ENCODE data around the gene PTH2. TPM values are rescaled to one million over a fixed set of nuclear protein-coding genes. Genes with fewer than 3 reads are reported as not detected.

The PTH2 gene
- total and polyA plus RNA-seq, 2 of the 8 experiments (the other 6 are each of a cell fraction or from before 2014, with no cell fraction given): not detected

GRCh38 chr19:49391581-49392399 lies 31.5 kb downstream of the PTH2 start:
- ChIA-PET CTCF (ENCODE audit: partially characterized antibody) (interaction anchor here (0.6 to 10.4 kb wide), 24 partner anchors 9 to 152 kb away, joined by 3 to 291 read pairs (median 6); partner anchors contain the start of genes GFY, PTH2 and SLC17A7), POLR2A (ENCODE audit: partially characterized antibody) (interaction anchor here (0.6 to 2.0 kb wide), 12 partner anchors 12 to 84 kb away, joined by 3 to 7 read pairs (median 4); no protein-coding TSS in a partner anchor)
- TF ChIP-seq CTCF (IDR thresholded peaks at IDR 0.05; ENCODE audit: control extremely low read depth in 1 of 3, insufficient read depth in 1 of 3, low read depth in 1 of 3, low read length in 3 of 3) (peak; percentile 92 to 98 (median 94)), YY1 (IDR thresholded peaks at IDR 0.05; ENCODE audit: low read depth, low read length) (peak; percentile 55; the same call in 1 of the 2 replicates), RAD21 (IDR thresholded peaks at IDR 0.05 in 1 of 2, conservative IDR thresholded peaks at IDR 0.05 in 1 of 2; ENCODE audit: low read depth in 2 of 2, low read length in 2 of 2) (peak; percentile 99), SIN3A (conservative IDR thresholded peaks at IDR 0.05 in 1 of 2, IDR thresholded peaks at IDR 0.05 in 1 of 2; ENCODE audit: low read depth in 1 of 2, low read length in 2 of 2) (peak in 1 of 2 experiments; percentile 82; a peak in 1 of 4 replicates), JUND (IDR thresholded peaks at IDR 0.05; ENCODE audit: low read length) (0 out of 2 replicates have a peak, but pooled peaks have one; percentile 35), ZNF274 (IDR thresholded peaks at IDR 0.05; ENCODE audit: borderline replicate concordance, extremely low read depth, low read length) (no peak)
- Histone ChIP-seq H3K4me1 (replicated peaks in 1 of 4; ENCODE audit: control insufficient read depth in 3 of 4, insufficient read depth in 4 of 4, low read length in 3 of 4) (peaks cover 0 to 8% (median 3%) of the 10 kb centered on the region in 4 experiments; a peak in 3 of 7 replicates), H3K9me3 (ENCODE audit: insufficient read depth in 2 of 2, low read depth in 1 of 2, low read length in 1 of 2) (no peaks in the 10 kb centered on the region), H3K79me1 (ENCODE audit: low read depth, low read length) (no peaks in the 10 kb centered on the region), H2BK15ac (ENCODE audit: low read length) (peak overlapping the region; percentile 100; the same call in 1 of the 2 replicates), H3K18ac (ENCODE audit: extremely low read depth, low read length) (no peak overlapping the region), H3K4ac (replicated peaks; ENCODE audit: insufficient read length, low read depth, low read length) (no peak overlapping the region), H4K8ac (ENCODE audit: extremely low read depth, insufficient read depth, low read length) (no peak overlapping the region), H3K27me3 (replicated peaks in 1 of 4; ENCODE audit: control insufficient read depth in 3 of 4, extremely low read depth in 1 of 4, insufficient read depth in 3 of 4, low read length in 3 of 4) (no peaks in the 10 kb centered on the region), H4K5ac (ENCODE audit: insufficient read length, low read depth, low read length) (no peak overlapping the region), H2BK120ac (replicated peaks; ENCODE audit: low read depth, low read length) (no peak overlapping the region), H3K56ac (replicated peaks; ENCODE audit: insufficient read length, low read depth, low read length) (no peak overlapping the region), H2AK5ac (ENCODE audit: low read depth, low read length) (no peak overlapping the region), H2BK20ac (ENCODE audit: low read length) (no peak overlapping the region), H4K20me1 (replicated peaks in 1 of 2; ENCODE audit: control insufficient read depth in 1 of 2, insufficient read depth in 2 of 2, low read length in 2 of 2) (no peaks in the 10 kb centered on the region), H3K36me3 (ENCODE audit: control insufficient read depth in 2 of 4, insufficient read depth in 4 of 4, low read length in 3 of 4) (no peaks in the 10 kb centered on the region), H4K91ac (replicated peaks; ENCODE audit: insufficient read length, low read length) (no peak overlapping the region), H3K4me2 (ENCODE audit: insufficient read depth in 1 of 2, low read depth in 2 of 2, low read length in 2 of 2) (no peak overlapping the region), H3K79me2 (ENCODE audit: control insufficient read depth in 1 of 2, insufficient read depth in 2 of 2, low read length in 2 of 2) (no peaks in the 10 kb centered on the region), H3K9ac (replicated peaks in 1 of 4; ENCODE audit: extremely low read depth in 1 of 4, low read depth in 3 of 4, low read length in 3 of 4) (no peak overlapping the region), H3K23ac (ENCODE audit: insufficient read length) (no peak overlapping the region), H3K14ac (ENCODE audit: insufficient read length) (no peak overlapping the region), H2BK12ac (ENCODE audit: low read depth, low read length) (no peak overlapping the region; the same call in 1 of the 2 replicates), H3K23me2 (ENCODE audit: low read depth, low read length) (no peaks in the 10 kb centered on the region; the same call in 1 of the 2 replicates), H3K27ac (ENCODE audit: low read depth, low read length) (no peak overlapping the region), H2BK5ac (ENCODE audit: low read depth, low read length) (no peak overlapping the region; the same call in 1 of the 2 replicates), H2AFZ (ENCODE audit: low read length) (peak overlapping the region; percentile 54; the same call in 1 of the 2 replicates), H3K4me3 (ENCODE audit: extremely low read depth in 1 of 4, insufficient read depth in 2 of 4, low read depth in 3 of 4, low read length in 4 of 4) (no peak overlapping the region)
- FAIRE-seq (peak; percentile 93), DNase-seq (ENCODE audit: low read depth in 1 of 2, low spot score in 2 of 2) (peak; percentile 62 to 82)
- 53% methylated on average over 14 of the region's 14 CpGs; no CpG with 5 or more reads in 1 of the 2 experiments for WGBS, 2 experiments (ENCODE audit: extremely low coverage in 1 of 2, insufficient coverage in 1 of 2, insufficient read length in 1 of 2, insufficient replicate concordance in 2 of 2, low coverage in 1 of 2, low lambda C conversion rate in 2 of 2, missing lambda C conversion rate in 1 of 2)
